ENCODE results near the gene TRIP13. TPM values are rescaled to one million over a fixed set of nuclear protein-coding genes. Genes with fewer than 3 reads are reported as not detected.
"Not testable (repeated sequence)": the region's sequence is repeated elsewhere in the genome, so short reads cannot be mapped to it uniquely, and the experiment has no call there.

Gene TRIP13
- total RNA-seq, 1 experiment from 2014 or later, result 69.0 TPM

DNA sequence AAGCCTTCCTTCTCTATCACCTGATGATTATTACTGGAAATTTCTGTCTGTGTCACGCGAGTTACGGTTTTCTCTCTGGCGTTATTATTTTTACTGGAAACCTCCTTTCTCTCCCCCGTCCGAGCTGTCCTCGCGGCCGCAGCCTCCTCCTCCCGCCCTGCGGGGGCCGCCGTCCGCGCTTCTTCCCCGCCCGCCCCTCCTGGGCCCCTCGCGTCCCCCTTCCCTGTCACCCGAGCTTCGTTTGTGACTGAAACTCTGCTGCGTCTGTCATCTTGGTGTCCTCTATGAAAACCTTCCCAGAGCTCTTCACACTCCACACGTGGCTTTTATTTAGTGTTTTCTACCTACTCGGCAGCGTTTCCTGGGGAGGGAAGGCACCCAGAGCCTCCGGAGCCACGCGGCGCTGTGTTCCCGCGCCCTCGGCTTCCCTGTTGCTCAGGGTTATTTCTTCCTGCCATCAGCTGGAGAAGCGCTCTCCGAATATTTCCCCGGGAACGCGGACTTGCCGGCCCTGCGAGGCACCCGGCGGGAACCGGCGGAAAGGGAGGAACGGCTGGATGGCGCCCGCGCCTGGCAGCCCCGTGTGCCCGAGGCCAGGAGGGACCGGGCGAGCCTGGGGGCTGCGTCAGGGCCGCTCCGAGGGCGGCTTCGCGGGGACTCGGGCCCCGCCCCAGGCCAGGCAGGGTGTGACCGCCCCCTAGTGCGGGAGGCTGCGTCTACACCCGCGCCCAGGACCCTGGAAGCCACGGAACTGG, 33.9 kb downstream of the TRIP13 start:
- no peaks in the 10 kb centered on the region for H3K36me3 ChIP-seq (ENCODE audit: low read depth, low read length)
- no peak for ATAC-seq
- intact Hi-C loops (cut with micrococcal nuclease), result loop anchor here (10.0 kb wide), 1 partner anchor 718 kb away; no protein-coding TSS in a partner anchor
- H3K4me2 ChIP-seq (ENCODE audit: low read length), result no peak overlapping the region
- ChIA-PET CTCF (interaction anchor here (0.5 kb wide), 1 partner anchor 44 kb away, joined by 3 read pairs; no protein-coding TSS in a partner anchor), POLR2A (ENCODE audit: unreplicated experiment) (no interaction called here)
- TF ChIP-seq EZH2phosphoT487 (IDR thresholded peaks at IDR 0.05; ENCODE audit: borderline replicate concordance, low read length) (no peak), EZH2 (IDR thresholded peaks at IDR 0.05; ENCODE audit: low read length, unreplicated experiment) (no peak)
- TF ChIP-seq, protein P1, sequence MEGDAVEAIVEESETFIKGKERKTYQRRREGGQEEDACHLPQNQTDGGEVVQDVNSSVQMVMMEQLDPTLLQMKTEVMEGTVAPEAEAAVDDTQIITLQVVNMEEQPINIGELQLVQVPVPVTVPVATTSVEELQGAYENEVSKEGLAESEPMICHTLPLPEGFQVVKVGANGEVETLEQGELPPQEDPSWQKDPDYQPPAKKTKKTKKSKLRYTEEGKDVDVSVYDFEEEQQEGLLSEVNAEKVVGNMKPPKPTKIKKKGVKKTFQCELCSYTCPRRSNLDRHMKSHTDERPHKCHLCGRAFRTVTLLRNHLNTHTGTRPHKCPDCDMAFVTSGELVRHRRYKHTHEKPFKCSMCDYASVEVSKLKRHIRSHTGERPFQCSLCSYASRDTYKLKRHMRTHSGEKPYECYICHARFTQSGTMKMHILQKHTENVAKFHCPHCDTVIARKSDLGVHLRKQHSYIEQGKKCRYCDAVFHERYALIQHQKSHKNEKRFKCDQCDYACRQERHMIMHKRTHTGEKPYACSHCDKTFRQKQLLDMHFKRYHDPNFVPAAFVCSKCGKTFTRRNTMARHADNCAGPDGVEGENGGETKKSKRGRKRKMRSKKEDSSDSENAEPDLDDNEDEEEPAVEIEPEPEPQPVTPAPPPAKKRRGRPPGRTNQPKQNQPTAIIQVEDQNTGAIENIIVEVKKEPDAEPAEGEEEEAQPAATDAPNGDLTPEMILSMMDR (conservative IDR thresholded peaks at IDR 0.05; ENCODE audit: low read depth, low read length), result no peak
- BruUV-seq (replicated peaks), result no TSS peak
- H3K9me2 ChIP-seq (replicated peaks; ENCODE audit: low read length), result no peaks in the 10 kb centered on the region
- H3K4me3 ChIP-seq (ENCODE audit: low read length), result no peak overlapping the region
- H3F3A ChIP-seq (ENCODE audit: low read length, unreplicated experiment), result no peaks in the 10 kb centered on the region
- H3K9me3 ChIP-seq (ENCODE audit: low read length), result no peaks in the 10 kb centered on the region
- H4K20me1 ChIP-seq (ENCODE audit: low read length), result no peaks in the 10 kb centered on the region
- no peak overlapping the region for H3K9ac ChIP-seq (ENCODE audit: low read length)
- H3K27ac ChIP-seq (ENCODE audit: low read length), result no peak overlapping the region
- no peaks in the 10 kb centered on the region for H3K79me2 ChIP-seq (ENCODE audit: low read length)
- no peak overlapping the region for H2AFZ ChIP-seq (ENCODE audit: low read length)
- no peaks in the 10 kb centered on the region for H3K27me3 ChIP-seq (ENCODE audit: low read length)
- DNase-seq, result no peak
- peaks cover 15% of the 10 kb centered on the region for H3K4me1 ChIP-seq (ENCODE audit: insufficient read depth, low read length)

DNA sequence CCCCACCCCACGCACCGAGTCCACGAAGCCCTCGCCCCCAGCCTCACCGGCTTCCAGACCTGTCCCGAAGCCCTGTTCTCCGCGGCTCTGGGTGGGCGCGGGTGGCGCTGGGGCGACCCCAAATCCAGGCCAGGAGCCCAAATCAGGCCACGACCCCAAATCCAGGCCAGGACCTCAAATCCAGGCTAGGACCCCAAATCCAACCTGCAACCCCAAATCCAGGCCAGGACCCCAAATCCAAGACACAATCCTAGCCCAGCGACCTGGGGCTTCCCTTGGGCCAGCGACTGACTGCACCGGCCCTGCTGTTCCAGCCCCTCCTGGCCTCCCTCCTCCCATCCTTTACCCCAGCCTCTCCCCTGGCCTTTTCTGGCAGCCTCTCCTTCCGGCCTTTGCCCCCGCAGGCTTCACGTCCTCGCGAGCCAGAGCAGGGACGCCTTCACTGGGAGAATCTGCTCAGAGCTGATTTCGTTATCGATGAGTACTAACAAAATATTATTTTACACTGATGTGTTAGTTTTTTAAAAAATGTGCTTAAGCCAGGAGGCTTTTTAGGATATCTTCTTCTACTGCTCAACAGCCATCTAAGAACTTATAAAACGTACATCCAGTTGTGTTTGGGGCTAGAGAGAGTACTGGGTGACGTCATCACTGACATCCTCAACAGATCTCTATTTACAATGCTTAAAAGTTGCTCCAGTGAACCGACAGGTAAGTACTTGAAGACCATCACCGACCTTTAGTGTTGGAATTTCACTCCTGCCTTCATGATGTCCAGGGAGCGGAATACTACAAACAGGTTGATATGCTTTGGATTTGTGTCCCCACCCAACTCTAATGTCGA, 34.7 kb downstream of the TRIP13 start:
- no peaks in the 10 kb centered on the region for H3K9me2 ChIP-seq (replicated peaks; ENCODE audit: low read length)
- H2AFZ ChIP-seq (ENCODE audit: low read length), result no peak overlapping the region
- CTCF ChIA-PET, result interaction anchor here (0.5 kb wide), 1 partner anchor 44 kb away, joined by 3 read pairs; no protein-coding TSS in a partner anchor
- DNase-seq, result no peak
- no peaks in the 10 kb centered on the region for H3F3A ChIP-seq (ENCODE audit: low read length, unreplicated experiment)
- no peaks in the 10 kb centered on the region for H3K79me2 ChIP-seq (ENCODE audit: low read length)
- H3K4me3 ChIP-seq (ENCODE audit: low read length), result no peak overlapping the region
- POLR2A ChIA-PET (ENCODE audit: unreplicated experiment), result no interaction called here
- no peaks in the 10 kb centered on the region for H3K27me3 ChIP-seq (ENCODE audit: low read length)
- H3K27ac ChIP-seq (ENCODE audit: low read length), result no peak overlapping the region
- peaks cover 23% of the 10 kb centered on the region for H3K4me1 ChIP-seq (ENCODE audit: insufficient read depth, low read length)
- H3K4me2 ChIP-seq (ENCODE audit: low read length), result no peak overlapping the region
- ATAC-seq, result no peak
- H4K20me1 ChIP-seq (ENCODE audit: low read length), result no peaks in the 10 kb centered on the region
- BruUV-seq (replicated peaks), result no TSS peak
- H3K9me3 ChIP-seq (ENCODE audit: low read length), result no peaks in the 10 kb centered on the region
- TF ChIP-seq EZH2 (IDR thresholded peaks at IDR 0.05; ENCODE audit: low read length, unreplicated experiment) (no peak), EZH2phosphoT487 (IDR thresholded peaks at IDR 0.05; ENCODE audit: borderline replicate concordance, low read length) (no peak)
- TF ChIP-seq, protein P1 (conservative IDR thresholded peaks at IDR 0.05; ENCODE audit: low read depth, low read length), result no peak
- no peaks in the 10 kb centered on the region for H3K36me3 ChIP-seq (ENCODE audit: low read depth, low read length)
- no peak overlapping the region for H3K9ac ChIP-seq (ENCODE audit: low read length)
- intact Hi-C loops (cut with micrococcal nuclease), result loop anchor here (10.0 kb wide), 1 partner anchor 717 kb away; no protein-coding TSS in a partner anchor

DNA sequence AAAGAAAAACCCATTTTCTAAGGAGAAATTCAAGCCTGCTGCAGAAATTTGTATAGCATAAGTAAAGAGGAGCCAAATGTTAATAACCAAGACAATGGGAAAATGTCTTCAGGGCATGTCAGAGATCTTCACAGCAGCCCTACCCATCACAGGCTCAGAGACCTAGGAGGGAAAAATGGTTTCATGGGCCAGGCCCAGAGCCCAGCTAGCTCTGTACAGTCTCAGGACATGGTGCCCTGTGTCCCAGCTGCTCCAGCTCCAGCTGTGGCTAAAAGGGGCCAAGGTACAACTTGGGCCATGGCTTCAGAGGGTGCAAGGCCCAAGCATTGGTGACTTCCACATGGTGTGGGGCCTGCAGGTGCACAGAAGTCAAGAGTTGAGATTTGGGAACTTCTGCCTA, 36.5 kb downstream of the TRIP13 start:
- H3K27ac ChIP-seq (ENCODE audit: low read length); H3K9me2 ChIP-seq (replicated peaks; ENCODE audit: low read length); H3K36me3 ChIP-seq (ENCODE audit: low read depth, low read length); BruUV-seq (replicated peaks); H3F3A ChIP-seq (ENCODE audit: low read length, unreplicated experiment); H3K79me2 ChIP-seq (ENCODE audit: low read length); H3K27me3 ChIP-seq (ENCODE audit: low read length); CTCF ChIA-PET; H4K20me1 ChIP-seq (ENCODE audit: low read length); H3K4me3 ChIP-seq (ENCODE audit: low read length); H3K9ac ChIP-seq (ENCODE audit: low read length); DNase-seq; H3K9me3 ChIP-seq (ENCODE audit: low read length); ATAC-seq; H2AFZ ChIP-seq (ENCODE audit: low read length); H3K4me2 ChIP-seq (ENCODE audit: low read length): not testable (repeated sequence)
- peaks cover 31% of the 10 kb centered on the region for H3K4me1 ChIP-seq (ENCODE audit: insufficient read depth, low read length)
- intact Hi-C loops (cut with micrococcal nuclease), result loop anchor here (10.0 kb wide), 1 partner anchor 716 kb away; no protein-coding TSS in a partner anchor
- POLR2A ChIA-PET (ENCODE audit: unreplicated experiment), result interaction anchor here (0.6 kb wide), 1 partner anchor 48 kb away, joined by 3 read pairs; no protein-coding TSS in a partner anchor

Measured in PC-3 (cell line).